Measurements from ENCODE around the gene GGT1.

- TF ChIP-seq CTCF (conservative IDR thresholded peaks at IDR 0.05; ENCODE audit: low read length), result no peak
- TF ChIP-seq EZH2phosphoT487 (IDR thresholded peaks at IDR 0.05; ENCODE audit: borderline replicate concordance), result no peak
Observed at GRCh38 chr22:24592851-24593558, 10.0 kb upstream of the GGT1 start, which contains the start of gene LRRC75B.
